AG04450 (cell line): Measurements from ENCODE around the gene TMEM126A. TPM values are rescaled to one million over a fixed set of nuclear protein-coding genes. Genes with fewer than 3 reads are reported as not detected.
"Not testable (repeated sequence)": the region's sequence is repeated elsewhere in the genome, so short reads cannot be mapped to it uniquely, and the experiment has no call there.

Experiments used
- CTCF ChIA-PET: fragments of 300-600, 350-600 bp; formaldehyde crosslinking; extraction: SDS; loops from one replicate; lab custom pipeline; 2022; ENCODE audit warnings: antibody characterized with exemption, inconsistent platforms; lab: Charles Lee
- POLR2A ChIA-PET: fragments of 350-600 bp; formaldehyde crosslinking; extraction: SDS; loops from one replicate; lab custom pipeline; 2021; ENCODE audit warnings: antibody characterized with exemption, inconsistent platforms; lab: Yijun Ruan, JAX
- DNase-seq: peaks from one replicate; pipeline ENCODE4 v3.0.0-alpha.2; 2011; ENCODE audit warnings: low read depth, low spot score
- H3K27ac ChIP-seq: one replicate; pipeline ENCODE4 v1.5.1; 2012; ENCODE audit warnings: low read depth, low read length, control low read depth
- H3K27me3 ChIP-seq: one replicate; pipeline ENCODE4 v1.6.0; 2012; ENCODE audit warnings: low read length; ENCODE audit not compliant: control insufficient read depth, insufficient read depth
- H3K4me3 ChIP-seq: 2 replicates; pipeline ENCODE4 v1.5.1; 2011; ENCODE audit warnings: mild to moderate bottlenecking, low read depth, low read length, control low read depth
- H3K9me3 ChIP-seq: 2 replicates; pipeline ENCODE4 v1.5.1; 2012; ENCODE audit warnings: low read length; ENCODE audit not compliant: control insufficient read depth, insufficient read depth
- CTCF ChIP-seq: IDR thresholded peaks from 2 replicates; pipeline ENCODE4 v1.5.1; 2011; ENCODE audit warnings: low read depth, low read length, control low read depth, inconsistent platforms
- polyA minus RNA-seq: library from RNA; depleted of rRNA, polyadenylated mRNA; stranded (reverse); fragments of >200 nt; gene quantifications from 2 replicates; pipeline ENCODE4 v1.2.3, GENCODE V29; 2011; rRNA and poly(A)+ RNA removed
- polyA plus RNA-seq: library from polyadenylated mRNA; depleted of rRNA; stranded (reverse); fragments of >200 nt; gene quantifications from 2 replicates; pipeline ENCODE4 v1.2.3, GENCODE V29; 2011; rRNA removed

TMEM126A gene
- 65.2 and 104 TPM in 2 replicates for polyA plus RNA-seq
- polyA minus RNA-seq = 7.6 and 16.1 TPM in 2 replicates

- H3K4me3 ChIP-seq = peak within 1 kb of the TSS; percentile 85
- CTCF ChIA-PET = interaction anchor here (1.3 to 1.7 kb wide), 2 partner anchors 50 to 53 kb away, joined by 4 to 6 read pairs; no protein-coding TSS in a partner anchor
- H3K27ac ChIP-seq = peak within 1 kb of the TSS; percentile 52
- H3K27me3 ChIP-seq = peaks cover 8% of the 10 kb centered on the region
- TF ChIP-seq CTCF = no peak
- H3K9me3 ChIP-seq = no peaks in the 10 kb centered on the region
- peak; percentile 50 for DNase-seq
- POLR2A ChIA-PET = interaction anchor here (0.6 to 4.4 kb wide), 7 partner anchors 10 to 494 kb away, joined by 3 to 19 read pairs (median 4); partner anchors contain the start of genes CCDC89, CREBZF, DLG2 and TMEM126B
These were observed at the start of gene TMEM126A for GRCh38 chr11:85647604-85648299. Gene TMEM126A (plus strand): TSS chr11:85647967. CDS start chr11:85650256, 2,289 bp downstream.

DNA sequence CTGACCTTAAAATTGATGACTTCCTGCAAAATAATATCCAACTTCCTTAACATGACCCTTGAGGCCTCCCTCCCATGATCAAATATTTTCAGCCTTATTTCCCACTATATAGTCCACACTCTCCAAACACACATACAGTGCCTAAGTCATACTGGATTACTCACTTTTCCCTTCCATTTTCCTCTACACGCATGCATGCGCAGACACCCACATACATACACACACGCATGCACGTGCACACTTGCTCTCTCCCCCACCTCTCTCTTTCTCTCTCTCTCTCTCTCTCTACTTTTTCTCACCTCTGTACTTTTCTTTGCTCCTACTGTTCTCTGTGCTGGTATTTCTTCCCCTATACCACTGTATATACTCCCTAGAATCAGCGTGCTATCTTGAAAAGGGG is 48.7 kb upstream of the TMEM126A start:
- no peak for TF ChIP-seq CTCF
- DNase-seq = no peak
- H3K9me3 ChIP-seq = no peaks in the 10 kb centered on the region
- H3K4me3 ChIP-seq = no peak overlapping the region
- no peaks in the 10 kb centered on the region for H3K27me3 ChIP-seq
- POLR2A ChIA-PET = no interaction called here
- H3K27ac ChIP-seq = no peak overlapping the region
- CTCF ChIA-PET = no interaction called here

GRCh38 chr11:85602526-85603213 is 45.1 kb upstream of the TMEM126A start:
- no peak overlapping the region for H3K27ac ChIP-seq
- no peak overlapping the region for H3K4me3 ChIP-seq
- no peaks in the 10 kb centered on the region for H3K27me3 ChIP-seq
- no peak for TF ChIP-seq CTCF
- CTCF ChIA-PET = interaction anchor here (0.6 to 1.1 kb wide), 4 partner anchors 11 to 689 kb away, joined by 3 to 6 read pairs (median 3); no protein-coding TSS in a partner anchor
- POLR2A ChIA-PET = no interaction called here
- no peak for DNase-seq
- no peaks in the 10 kb centered on the region for H3K9me3 ChIP-seq

DNA sequence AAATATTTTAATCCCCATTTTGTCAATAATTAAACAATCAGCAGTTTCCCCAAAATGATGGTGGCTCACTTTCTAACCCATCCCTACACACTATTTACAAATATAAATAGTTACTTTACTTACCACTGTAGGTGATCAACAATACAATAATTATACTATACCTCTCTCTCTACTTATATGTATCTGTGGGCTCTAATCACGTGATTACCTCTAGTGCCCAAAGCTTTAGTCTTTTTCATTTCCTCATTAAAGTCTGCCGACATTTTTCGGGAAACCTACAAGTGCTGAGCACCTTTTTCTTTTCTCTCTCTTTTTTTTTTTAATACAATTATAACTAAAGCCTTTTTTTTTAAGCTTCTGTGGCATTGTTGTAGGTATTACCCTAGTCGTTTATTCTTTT is 44.5 kb upstream of the TMEM126A start:
- no peak for TF ChIP-seq CTCF
- Histone ChIP-seq H3K27me3 (no peaks in the 10 kb centered on the region), H3K4me3 (no peak overlapping the region), H3K27ac (no peak overlapping the region), H3K9me3 (no peaks in the 10 kb centered on the region)
- DNase-seq = no peak
- ChIA-PET POLR2A (no interaction called here), CTCF (interaction anchor here (0.7 to 1.1 kb wide), 3 partner anchors 12 to 242 kb away, joined by 3 read pairs; no protein-coding TSS in a partner anchor)

- CTCF ChIA-PET, POLR2A ChIA-PET, H3K27me3 ChIP-seq, H3K4me3 ChIP-seq, H3K27ac ChIP-seq, DNase-seq, H3K9me3 ChIP-seq: not testable (repeated sequence)
These were observed 41.5 kb upstream of the TMEM126A start for GRCh38 chr11:85606237-85606636.

GRCh38 chr11:85608621-85609020 is 39.1 kb upstream of the TMEM126A start:
- CTCF ChIA-PET, DNase-seq, H3K27me3 ChIP-seq, H3K4me3 ChIP-seq, H3K9me3 ChIP-seq, H3K27ac ChIP-seq, POLR2A ChIA-PET: not testable (repeated sequence)

DNA sequence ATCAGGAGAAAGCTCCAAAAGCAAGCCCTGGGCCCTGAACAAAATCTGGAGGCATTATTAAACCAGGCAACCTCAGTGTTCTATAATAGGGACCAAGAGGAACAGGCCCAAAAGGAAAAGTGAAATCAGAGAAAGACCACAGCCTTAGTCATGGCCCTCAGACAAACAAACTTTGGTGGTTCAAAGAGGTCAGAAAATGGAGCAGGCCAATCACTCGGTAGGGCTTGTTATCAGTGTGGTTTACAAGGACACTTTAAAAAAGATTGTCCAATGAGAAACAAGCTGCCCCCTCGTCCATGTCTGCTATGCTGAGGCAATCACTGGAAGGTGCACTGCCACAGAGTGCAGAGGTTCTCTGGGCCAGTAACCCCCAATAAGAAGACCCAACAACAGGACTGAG is 38.5 kb upstream of the TMEM126A start:
- H3K4me3 ChIP-seq, H3K27me3 ChIP-seq, H3K9me3 ChIP-seq, H3K27ac ChIP-seq, CTCF ChIA-PET, POLR2A ChIA-PET, DNase-seq: not testable (repeated sequence)

DNA sequence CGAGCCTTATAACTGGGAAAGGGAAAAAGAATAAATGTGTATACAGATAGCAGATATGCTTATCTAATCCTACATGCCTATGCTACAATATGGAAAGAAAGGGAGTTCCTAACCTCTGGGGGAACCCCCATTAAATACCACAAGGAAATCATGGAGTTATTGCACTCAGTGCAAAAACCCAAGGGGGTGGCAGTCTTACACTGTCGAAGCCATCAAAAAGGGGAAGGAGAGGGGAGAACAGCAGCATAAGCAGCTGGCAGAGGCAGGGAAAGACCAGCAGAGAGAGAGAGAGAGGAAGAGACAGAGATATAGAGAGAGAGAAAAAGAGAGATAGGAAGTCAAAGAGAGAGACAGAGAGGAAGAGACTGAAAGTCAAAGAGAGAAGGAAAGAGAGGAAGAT is 36.1 kb upstream of the TMEM126A start:
- H3K4me3 ChIP-seq, CTCF ChIA-PET, H3K27ac ChIP-seq, H3K9me3 ChIP-seq, H3K27me3 ChIP-seq, POLR2A ChIA-PET, DNase-seq: not testable (repeated sequence)
